HG03196 (cell line): ENCODE measurements around the gene TUBA4B.
"Not testable (repeated sequence)": the region's sequence is repeated elsewhere in the genome, so short reads cannot be mapped to it uniquely, and the experiment has no call there.

Source experiments
- ATAC-seq: cut with Tn5 transposase; IDR thresholded peaks from one replicate; pipeline ENCODE4 v1.9.1; 2021; ENCODE audit not compliant: unreplicated experiment

TUBA4B gene

GRCh38 chr2:219309278-219309677, 56.2 kb downstream of the TUBA4B start, which contains the start of gene PTPRN:
Gene PTPRN, minus strand, starts transcription at chr2:219309401. Its CDS starts 69 bp downstream, at chr2:219309332.
- no peak for ATAC-seq

DNA sequence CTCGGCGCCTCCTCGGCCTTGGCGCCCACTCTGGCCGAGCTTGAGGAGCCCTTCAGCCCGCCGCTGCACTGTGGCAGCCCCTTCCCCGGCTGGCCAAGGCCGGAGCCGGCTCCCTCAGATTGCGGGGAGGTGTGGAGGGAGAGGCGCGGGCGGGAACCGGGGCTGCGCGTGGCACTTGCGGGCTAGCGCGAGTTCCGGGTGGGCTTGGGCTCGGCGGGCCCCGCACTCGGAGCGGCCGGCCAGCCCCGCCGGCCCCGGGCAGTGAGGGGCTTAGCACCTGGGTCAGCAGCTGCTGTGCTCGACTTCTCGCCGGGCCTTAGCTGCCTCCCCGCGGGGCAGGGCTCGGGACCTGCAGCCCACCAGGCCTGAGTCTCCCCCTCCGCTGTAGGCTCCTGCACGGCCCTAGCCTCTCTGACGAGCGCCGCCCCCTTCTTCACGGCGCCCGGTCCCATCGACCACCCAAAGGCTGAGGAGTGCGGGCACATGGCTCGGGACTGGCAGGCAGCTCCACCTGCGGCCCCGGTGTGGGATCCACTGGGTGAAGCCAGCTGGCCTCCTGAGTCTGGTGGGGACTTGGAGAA, 59.7 kb downstream of the TUBA4B start:
- not testable (repeated sequence) for ATAC-seq

DNA sequence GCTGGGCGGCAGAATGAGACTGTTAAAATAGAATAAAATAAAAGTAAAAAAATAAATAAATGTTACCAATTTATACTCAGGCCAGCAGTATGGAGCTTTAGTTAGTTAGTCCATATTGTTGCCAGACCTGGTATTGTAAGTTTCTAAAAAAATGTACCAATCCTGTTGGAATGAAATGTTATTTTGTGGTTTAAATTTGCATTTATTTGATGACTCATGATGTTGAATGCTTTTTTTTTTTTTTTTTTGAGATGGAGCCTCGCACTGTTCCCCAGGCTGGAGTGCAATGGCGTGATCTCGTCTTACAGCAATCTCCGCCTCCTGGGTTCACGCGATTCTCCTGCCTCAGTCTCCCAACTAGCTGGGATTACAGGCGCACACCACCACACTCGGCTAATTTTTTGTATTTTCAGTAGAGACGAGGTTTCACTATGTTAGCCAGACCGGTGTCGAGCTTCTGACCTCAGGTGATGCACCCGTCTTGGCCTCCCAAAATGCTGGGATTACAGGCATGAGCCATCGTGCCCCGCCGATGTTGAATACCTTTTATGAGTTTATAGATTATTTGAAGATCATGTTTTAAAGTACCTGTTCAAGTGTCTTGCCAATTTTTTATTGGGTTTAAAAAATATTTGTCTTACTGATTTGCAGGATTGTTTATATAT, 61.9 kb downstream of the TUBA4B start:
- no peak for ATAC-seq
